ENCODE data around the gene CCDC85C.

The CCDC85C gene

DNA sequence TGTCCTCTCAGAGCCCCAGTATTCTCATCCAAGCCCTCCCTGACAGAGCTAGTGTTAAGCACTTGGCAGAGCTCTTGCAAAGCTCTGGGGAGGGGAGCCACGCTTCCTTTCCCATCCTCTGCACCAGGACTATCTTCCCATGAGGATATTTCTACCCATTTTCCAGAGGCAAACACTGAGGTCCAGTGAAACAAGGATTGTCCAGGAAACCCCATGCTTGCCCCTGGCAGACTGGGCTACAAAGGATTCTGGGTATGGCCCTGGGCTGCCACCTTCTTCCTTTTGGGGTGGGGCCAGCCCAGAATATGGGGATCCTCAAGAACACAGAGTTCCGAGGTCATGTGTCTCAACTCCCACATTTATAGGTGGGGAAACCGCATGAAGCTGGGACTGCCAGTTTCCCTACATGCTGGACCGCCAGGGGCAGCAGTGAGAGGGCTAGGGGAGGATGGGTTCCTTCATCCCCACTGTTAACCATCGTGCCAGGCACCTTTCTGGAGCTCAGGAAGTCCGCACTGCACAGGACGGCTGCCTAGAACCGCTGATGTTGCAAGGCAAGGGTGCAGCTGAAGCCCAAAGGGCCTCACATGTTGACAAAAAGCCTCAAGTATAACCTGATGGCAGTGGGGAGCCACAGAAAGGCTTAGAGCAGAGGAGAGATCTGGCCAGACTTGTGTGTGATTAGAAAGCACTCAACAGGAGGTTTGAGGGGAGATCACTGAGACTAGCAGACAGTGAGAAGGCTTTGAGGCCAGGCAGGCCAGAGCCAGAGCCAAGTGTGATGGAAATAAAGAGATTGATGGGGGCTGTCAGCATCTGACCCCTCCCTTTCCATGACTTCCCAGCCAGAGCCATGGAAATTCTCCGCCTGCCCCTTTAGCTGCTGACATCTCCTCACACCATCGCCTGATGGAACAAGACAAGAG lies 5.5 kb upstream of the CCDC85C start:
- FAIRE-seq: no peak

GRCh38 chr14:99608591-99608990 lies 4.6 kb upstream of the CCDC85C start:
- FAIRE-seq (no peak), DNase-seq (ENCODE audit: insufficient read length, low spot score) (no peak)

More for the DNA sequence above, 5.5 kb upstream of the CCDC85C start:
- no peak for DNase-seq (ENCODE audit: insufficient read length, low spot score)

- FAIRE-seq (no peak), DNase-seq (ENCODE audit: insufficient read length, low spot score) (no peak)
These were observed 2.4 kb upstream of the CCDC85C start for GRCh38 chr14:99606359-99606758.

DNA sequence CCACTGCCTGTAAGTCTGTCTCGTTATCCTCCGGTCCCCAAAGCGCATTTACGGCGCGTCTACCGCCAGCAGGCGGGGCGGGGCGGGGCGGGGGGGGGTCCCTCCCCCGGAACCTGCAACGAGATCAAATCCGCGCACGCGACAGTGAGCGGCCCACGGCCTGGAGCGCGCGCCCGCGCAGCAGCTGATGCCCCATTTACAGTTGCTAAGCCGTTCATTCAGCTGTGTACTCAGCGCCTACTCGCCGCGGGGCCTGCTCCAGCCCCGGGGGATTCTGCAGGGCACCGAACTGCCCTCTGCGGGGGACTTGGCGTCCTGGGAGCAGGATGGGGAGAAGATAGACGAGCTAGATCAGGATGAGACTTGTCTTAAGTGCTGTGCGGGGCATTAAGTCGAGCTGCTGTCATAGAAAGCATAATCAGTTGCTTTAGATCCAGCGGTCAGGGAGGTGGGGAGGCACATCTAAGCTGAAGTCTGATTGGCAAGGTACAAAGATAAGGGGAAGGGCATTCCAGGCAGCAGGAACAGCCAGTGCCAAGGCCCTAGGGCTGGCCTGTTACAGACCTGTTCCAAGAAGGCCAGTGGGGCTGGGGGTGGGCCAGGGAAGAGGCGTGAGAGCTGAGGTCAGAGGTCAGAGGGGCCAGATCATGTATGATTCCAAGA lies 1.4 kb upstream of the CCDC85C start:
- peak; percentile 52 for DNase-seq (ENCODE audit: insufficient read length, low spot score)
- no peak for FAIRE-seq

- FAIRE-seq (no peak), DNase-seq (ENCODE audit: insufficient read length, low spot score) (peak; percentile 35)
These were observed 825 bp upstream of the CCDC85C start for GRCh38 chr14:99604766-99605298.

GRCh38 chr14:99604278-99604765 lies 315 bp upstream of the CCDC85C start:
- DNase-seq (ENCODE audit: insufficient read length, low spot score) (peak; percentile 99), FAIRE-seq (no peak)

DNA sequence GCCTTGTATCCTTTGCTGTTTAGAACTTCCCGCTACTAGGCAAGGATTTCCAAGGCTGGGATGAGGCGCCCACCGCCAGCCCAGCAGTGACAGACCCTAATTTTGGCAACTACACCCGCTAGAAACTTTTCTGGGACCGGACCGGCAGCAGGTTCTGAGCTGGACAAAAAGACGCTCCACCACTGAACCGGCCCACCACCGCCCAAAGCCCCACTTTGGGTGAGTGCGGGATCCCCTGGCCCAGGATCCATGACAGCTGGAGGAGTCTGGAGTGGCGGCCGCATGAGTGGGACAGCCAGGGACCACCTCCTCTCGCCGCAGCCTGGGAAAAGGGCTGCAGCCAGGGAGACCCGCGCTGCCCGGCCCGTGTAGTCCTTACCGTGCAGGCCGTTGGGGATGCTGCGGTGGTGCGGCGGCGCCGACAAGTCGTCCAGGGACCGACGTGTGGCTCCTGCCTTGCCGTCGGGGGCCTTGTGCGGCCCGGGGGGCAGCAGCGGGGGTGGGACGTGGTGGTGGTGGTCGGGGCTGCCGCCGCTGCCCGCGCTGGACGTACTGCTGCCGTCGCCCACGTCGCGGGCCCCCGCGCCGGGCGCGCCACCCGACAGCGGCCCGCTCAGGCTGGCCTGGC lies 1.1 kb downstream of the CCDC85C start:
- no peak for FAIRE-seq

DNA sequence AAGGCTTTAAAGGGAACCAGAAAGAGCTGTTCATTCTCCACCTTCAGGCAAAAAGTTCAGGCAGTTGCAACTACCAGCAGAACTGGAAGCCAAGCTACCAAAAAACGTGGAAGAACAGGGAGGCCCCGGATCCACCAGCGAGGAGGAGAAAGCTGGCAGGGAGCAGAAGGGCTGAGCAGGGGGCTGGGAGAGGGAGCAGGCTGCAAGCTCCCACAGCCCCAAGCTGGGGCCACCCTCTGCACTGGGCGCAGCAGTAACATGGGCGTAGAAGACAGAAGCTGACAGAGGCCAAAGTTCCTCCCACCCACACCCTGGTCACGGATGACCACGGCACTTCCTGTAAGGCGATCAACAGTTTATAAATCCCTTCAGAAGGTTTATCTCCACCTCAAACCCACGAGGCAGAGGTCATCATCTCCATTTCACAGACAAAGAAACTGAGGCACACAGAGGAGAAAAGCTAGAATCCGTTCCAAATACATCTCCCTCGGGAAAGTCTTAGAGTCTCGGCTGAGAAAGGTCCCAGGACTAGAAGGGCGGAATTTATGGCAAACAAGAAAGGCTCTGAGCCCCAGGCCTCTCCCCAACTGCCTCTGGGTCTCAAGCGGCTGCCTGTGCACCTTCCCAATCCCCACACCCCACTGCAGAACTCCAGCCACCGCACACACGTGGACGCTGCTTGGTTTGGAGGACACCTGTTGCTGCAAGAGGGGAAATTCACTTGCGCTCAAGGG lies 1.8 kb downstream of the CCDC85C start:
- FAIRE-seq (no peak), DNase-seq (ENCODE audit: insufficient read length, low spot score) (no peak)

More for the DNA sequence above, 1.1 kb downstream of the CCDC85C start:
- DNase-seq (ENCODE audit: insufficient read length, low spot score): no peak

DNA sequence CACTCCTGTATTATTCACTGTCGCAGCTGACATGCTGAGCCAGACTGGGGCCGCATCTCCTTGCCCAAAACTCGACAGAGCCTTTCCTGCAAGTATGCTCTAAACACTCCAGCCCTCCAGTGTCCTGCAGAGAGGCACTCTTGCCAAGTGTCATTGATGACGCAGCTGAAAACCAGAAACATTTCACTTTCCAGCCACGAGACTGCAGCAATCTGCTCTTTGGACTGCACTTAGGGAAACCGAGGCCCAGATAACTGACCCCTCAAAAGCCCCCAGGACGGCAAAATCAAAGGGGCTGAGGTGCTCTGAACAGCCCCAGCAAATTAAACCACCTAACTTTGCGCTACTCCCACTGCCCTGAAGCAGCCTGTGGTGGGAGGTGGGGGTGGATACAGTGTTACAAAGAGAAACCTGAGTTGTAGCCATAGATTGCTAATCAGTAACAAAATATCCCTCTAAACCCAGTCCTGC lies 2.6 kb downstream of the CCDC85C start:
- DNase-seq (ENCODE audit: insufficient read length, low spot score) (no peak), FAIRE-seq (no peak)

- FAIRE-seq: no peak
These were observed 3.6 kb downstream of the CCDC85C start for GRCh38 chr14:99600232-99600888.

DNA sequence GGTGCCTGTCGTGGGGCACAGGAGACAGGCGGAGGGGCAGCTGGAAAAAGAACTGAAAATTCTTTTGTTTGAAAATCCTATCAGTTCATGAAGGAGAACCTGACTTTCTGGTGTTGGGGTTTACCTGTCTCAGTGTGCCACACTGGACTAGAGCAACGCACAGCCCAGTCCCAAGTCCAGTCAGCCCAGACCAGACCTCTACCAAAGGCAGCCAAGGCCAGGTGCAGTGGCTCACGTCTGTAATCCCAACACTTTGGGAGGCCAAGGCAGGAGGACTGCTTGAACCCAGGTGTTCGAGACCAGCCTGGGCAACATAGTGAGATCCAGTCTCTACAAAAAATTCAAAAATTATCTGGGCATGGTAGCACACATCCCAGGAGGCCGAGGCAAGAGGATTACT lies 4.6 kb downstream of the CCDC85C start:
- FAIRE-seq: no peak

More at GRCh38 chr14:99600232-99600888, 3.6 kb downstream of the CCDC85C start:
- DNase-seq (ENCODE audit: insufficient read length, low spot score): no peak

GRCh38 chr14:99598774-99599173 lies 5.2 kb downstream of the CCDC85C start:
- FAIRE-seq (no peak), DNase-seq (ENCODE audit: insufficient read length, low spot score) (no peak)

More for the DNA sequence above, 4.6 kb downstream of the CCDC85C start:
- DNase-seq (ENCODE audit: insufficient read length, low spot score): no peak

DNA sequence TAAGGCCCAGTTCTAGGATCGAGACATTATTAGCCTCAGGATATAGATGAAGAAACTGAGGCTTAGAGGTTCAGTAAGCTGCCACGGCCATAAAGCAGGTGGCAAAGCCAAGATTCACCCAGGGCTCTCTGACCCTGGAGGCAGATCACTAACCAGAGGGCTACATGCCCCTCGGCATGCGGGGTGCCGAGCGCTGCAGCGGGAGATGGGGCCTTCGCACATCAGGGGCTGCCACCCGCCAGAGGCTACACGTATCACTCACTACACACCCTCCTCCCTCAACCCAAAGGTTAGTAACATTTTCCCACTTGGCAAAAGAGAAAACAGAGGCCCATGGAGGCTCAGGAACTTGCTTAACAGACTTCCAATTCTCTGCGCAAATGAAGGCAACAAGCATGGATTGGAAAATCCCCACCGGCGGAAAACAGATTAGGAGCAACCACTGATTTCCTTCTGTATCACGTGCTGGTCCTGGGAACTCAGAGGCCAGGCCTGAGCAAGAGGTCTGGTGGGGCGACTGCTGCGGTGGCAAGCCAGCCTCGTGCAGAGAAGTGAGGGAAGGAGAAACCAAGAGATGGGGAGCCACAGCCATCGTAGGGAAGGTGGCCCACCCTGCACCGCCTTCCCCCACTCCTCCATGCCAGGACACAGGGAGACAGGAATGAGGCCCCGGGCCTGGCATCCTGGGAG lies 6.0 kb downstream of the CCDC85C start:
- no peak for DNase-seq (ENCODE audit: insufficient read length, low spot score)
- no peak for FAIRE-seq

DNA sequence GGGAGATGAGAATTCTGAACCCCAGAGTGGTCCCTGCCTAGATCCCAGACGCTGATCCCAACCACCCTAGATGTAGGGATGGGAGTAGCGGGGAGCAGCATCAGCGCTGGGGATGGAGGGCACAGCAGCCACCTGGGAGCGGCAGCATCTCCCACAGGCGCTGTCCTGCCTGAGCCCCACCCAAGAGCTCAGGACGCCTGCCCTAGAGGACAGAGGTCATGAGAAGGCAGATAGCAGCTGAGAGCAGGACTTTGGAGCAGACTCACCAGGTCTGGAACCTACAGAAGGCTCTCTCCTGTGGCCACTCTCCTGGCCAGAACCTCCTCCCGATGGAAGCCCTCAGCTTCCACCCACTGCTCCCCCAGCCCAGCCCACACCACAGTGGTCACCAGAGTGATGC lies 7.2 kb downstream of the CCDC85C start:
- FAIRE-seq: no peak
- DNase-seq (ENCODE audit: insufficient read length, low spot score): no peak

- no peak for DNase-seq (ENCODE audit: insufficient read length, low spot score)
- FAIRE-seq: no peak
These were observed 7.9 kb downstream of the CCDC85C start for GRCh38 chr14:99596071-99596627.

GRCh38 chr14:99595524-99595923 lies 8.5 kb downstream of the CCDC85C start:
- FAIRE-seq: no peak
- DNase-seq (ENCODE audit: insufficient read length, low spot score): no peak

GRCh38 chr14:99595034-99595433 lies 9.0 kb downstream of the CCDC85C start:
- DNase-seq (ENCODE audit: insufficient read length, low spot score): peak; percentile 73
- FAIRE-seq: peak; percentile 94

GRCh38 chr14:99593971-99594841 lies 9.8 kb downstream of the CCDC85C start:
- DNase-seq (ENCODE audit: insufficient read length, low spot score) (no peak), FAIRE-seq (peak; percentile 31)
